ENCODE data around the gene HGFAC.

GRCh38 chr4:3492741-3493719 is 51.3 kb downstream of the HGFAC start:
- TF ChIP-seq CTCF (IDR thresholded peaks at IDR 0.05) (no peak), POLR2AphosphoS5 (IDR thresholded peaks at IDR 0.05; ENCODE audit: low read depth, low read length) (no peak), MAX (IDR thresholded peaks at IDR 0.05; ENCODE audit: low read depth) (no peak), EP300 (IDR thresholded peaks at IDR 0.05; ENCODE audit: borderline replicate concordance in 1 of 2, low read depth in 1 of 2, low read length in 1 of 2) (no peak), YY1 (IDR thresholded peaks at IDR 0.05; ENCODE audit: low read depth) (no peak), MXI1 (IDR thresholded peaks at IDR 0.05; ENCODE audit: low read depth, low read length) (no peak), RCOR1 (IDR thresholded peaks at IDR 0.05; ENCODE audit: low read length) (no peak), NFIC (IDR thresholded peaks at IDR 0.05; ENCODE audit: borderline replicate concordance) (no peak), SMC3 (IDR thresholded peaks at IDR 0.05; ENCODE audit: low read depth, low read length) (no peak)
- TF ChIP-seq, protein P1, sequence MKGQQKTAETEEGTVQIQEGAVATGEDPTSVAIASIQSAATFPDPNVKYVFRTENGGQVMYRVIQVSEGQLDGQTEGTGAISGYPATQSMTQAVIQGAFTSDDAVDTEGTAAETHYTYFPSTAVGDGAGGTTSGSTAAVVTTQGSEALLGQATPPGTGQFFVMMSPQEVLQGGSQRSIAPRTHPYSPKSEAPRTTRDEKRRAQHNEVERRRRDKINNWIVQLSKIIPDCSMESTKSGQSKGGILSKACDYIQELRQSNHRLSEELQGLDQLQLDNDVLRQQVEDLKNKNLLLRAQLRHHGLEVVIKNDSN (IDR thresholded peaks at IDR 0.05; ENCODE audit: borderline replicate concordance, low read depth) = no peak
